A549 (cell line): ENCODE results near the gene PHRF1. TPM values are rescaled to one million over a fixed set of nuclear protein-coding genes. Genes with fewer than 3 reads are reported as not detected.
A peak's percentile ranks its signal among the peaks of the same experiment; 100 is the strongest.

Experiments
- ATAC-seq, 2 experiments: fragments of 200-7000 bp in 1 of 2; fragments of >200 bp in 1 of 2; cut with Nextera tagmentation in 1 of 2; cut with Tn5 transposase in 1 of 2; 3 replicates each; pipeline versions ENCODE4 v1.8.0 to v1.9.1; 2018 to 2020; ENCODE audit warnings: mild to moderate bottlenecking in 1 of 2, moderate library complexity in 1 of 2
- CTCF ChIA-PET: fragments of 300-600 bp; sonication (Branson Sonifier 250); formaldehyde crosslinking; extraction: SDS; loops from one replicate; lab custom pipeline; 2021; ENCODE audit warnings: antibody characterized with exemption, inconsistent platforms; lab: Yijun Ruan, JAX
- POLR2A ChIA-PET: fragments of 350-600 bp; formaldehyde crosslinking; extraction: SDS; loops from one replicate; lab custom pipeline; 2021; ENCODE audit warnings: antibody characterized with exemption, inconsistent platforms; lab: Yijun Ruan, JAX
- DNase-seq, 2 experiments: peaks; one replicate each; pipeline versions ENCODE4 v3.0.0 to v3.0.0-alpha.2; 2011 to 2016; ENCODE audit warnings: low read depth in 1 of 2, low spot score in 1 of 2
- FAIRE-seq: peaks from 2 replicates; lab custom pipeline; 2011; peaks lifted over from hg19 to GRCh38; lab: Jason Lieb, UNC
- H3K27ac ChIP-seq, 2 experiments: fragments of >200 bp; sonication (Bioruptor Twin); formaldehyde crosslinking; 3 replicates each; pipeline ENCODE4 v1.5.1; 2016 to 2017
- H3K4me1 ChIP-seq: fragments of >200 bp; sonication (Bioruptor Twin); formaldehyde crosslinking; 3 replicates; pipeline ENCODE4 v1.6.1; 2016
- H3K4me2 ChIP-seq: fragments of >200 bp; sonication (Bioruptor Twin); formaldehyde crosslinking; 3 replicates; pipeline ENCODE4 v1.6.1; 2016
- H3K4me3 ChIP-seq: fragments of >200 bp; sonication (Bioruptor Twin); formaldehyde crosslinking; 3 replicates; pipeline ENCODE4 v1.5.1; 2016
- H3K9me3 ChIP-seq: fragments of >200 bp; sonication (Bioruptor Twin); formaldehyde crosslinking; 3 replicates; pipeline ENCODE4 v1.6.1; 2016
- CBX2 ChIP-seq: fragments of 200-600 bp; sonication (generic); IDR thresholded peaks from 2 replicates; pipeline ENCODE4 v1.6.1; 2016; ENCODE audit warnings: low read depth, mild to moderate bottlenecking, borderline replicate concordance
- CEBPB ChIP-seq, 2 experiments: fragments of >200 bp in 1 of 2; sonication (Bioruptor Twin) in 1 of 2; formaldehyde crosslinking in 1 of 2; IDR thresholded peaks; 2 replicates each; pipeline ENCODE4 v1.6.1; 2012 to 2016
- ELK1 ChIP-seq: fragments of 150-350 bp; IDR thresholded peaks from 2 replicates; pipeline ENCODE4 v1.6.1; 2014; ENCODE audit warnings: low read depth, mild to moderate bottlenecking, low read length
- ESRRA ChIP-seq: fragments of 150-350 bp; IDR thresholded peaks from 2 replicates; pipeline ENCODE4 v1.6.1; 2014; ENCODE audit warnings: mild to moderate bottlenecking, low read length, borderline replicate concordance
- HOXB13 ChIP-seq: fragments of 250-450 bp; sonication (Bioruptor Pico); IDR thresholded peaks from 2 replicates; pipeline ENCODE4 v1.5.0; 2020; ENCODE audit warnings: low read depth, mild to moderate bottlenecking, moderate library complexity
- KDM5A ChIP-seq: fragments of 200-600 bp; sonication (generic); IDR thresholded peaks from 2 replicates; pipeline ENCODE4 v1.6.1; 2016; ENCODE audit warnings: antibody characterized with exemption, mild to moderate bottlenecking
- MAZ ChIP-seq: fragments of 150-350 bp; IDR thresholded peaks from 2 replicates; pipeline ENCODE4 v1.6.1; 2014; ENCODE audit warnings: antibody characterized with exemption, low read depth, low read length, borderline replicate concordance
- MYC ChIP-seq: IDR thresholded peaks from 2 replicates; pipeline ENCODE4 v1.6.1; 2012; ENCODE audit warnings: mild to moderate bottlenecking, inconsistent platforms, low read length, improper control_type of control experiment, borderline replicate concordance
- NFE2L2 ChIP-seq: fragments of 150-350 bp; conservative IDR thresholded peaks from 2 replicates; pipeline ENCODE4 v1.6.1; 2014; ENCODE audit warnings: low read length
- NR3C1 ChIP-seq: fragments of >200 bp; sonication (Bioruptor Twin); formaldehyde crosslinking; IDR thresholded peaks from 3 replicates; pipeline ENCODE4 v1.6.1; 2017
- PHF8 ChIP-seq: fragments of 200-600 bp; sonication (generic); IDR thresholded peaks from 2 replicates; pipeline ENCODE4 v1.6.1; 2016; ENCODE audit warnings: low read depth, mild to moderate bottlenecking, antibody characterized with exemption, moderate library complexity, borderline replicate concordance
- RAD21 ChIP-seq, 2 experiments: fragments of >200 bp in 1 of 2; sonication (Bioruptor Twin) in 1 of 2; formaldehyde crosslinking in 1 of 2; IDR thresholded peaks in 1 of 2; conservative IDR thresholded peaks in 1 of 2; 2 replicates in 1 of 2; 3 replicates in 1 of 2; pipeline ENCODE4 v1.6.1; 2012 to 2018; ENCODE audit warnings: inconsistent platforms in 1 of 2
- REST ChIP-seq: fragments of 200-600 bp; sonication (generic); IDR thresholded peaks from 2 replicates; pipeline ENCODE4 v1.6.1; 2016; ENCODE audit warnings: antibody characterized with exemption, mild to moderate bottlenecking, moderate library complexity
- RNF2 ChIP-seq: fragments of 200-600 bp; sonication (generic); IDR thresholded peaks from 2 replicates; pipeline ENCODE4 v1.6.1; 2016; ENCODE audit warnings: low read depth, mild to moderate bottlenecking, antibody characterized with exemption, moderate library complexity, borderline replicate concordance
- SREBF2 ChIP-seq: fragments of 450-650 bp; IDR thresholded peaks from 2 replicates; pipeline ENCODE4 v1.6.1; 2014; ENCODE audit warnings: mild to moderate bottlenecking, moderate library complexity
- WGBS: methylation state at CpG from one replicate; pipeline ENCODE4 v1.1.6; 2017; ENCODE audit errors: missing lambda C conversion rate; 5-methylcytosine and 5-hydroxymethylcytosine counted together
- polyA plus RNA-seq, 4 experiments: library from polyadenylated mRNA; depleted of rRNA in 3 of 4; stranded (reverse); fragments of >200 nt; fragmentation: RNase III in 1 of 4; extraction: RNeasy Plus Mini Kit Qiagen cat#74134 plus additional on column Dnase treatment in 1 of 4; gene quantifications; 2 replicates in 3 of 4; 3 replicates in 1 of 4; pipeline ENCODE4 v1.2.3, GENCODE V29; 2011 to 2017
- TF ChIP-seq, protein P1 (sequence below): IDR thresholded peaks from 2 replicates; pipeline ENCODE4 v1.6.1; 2012
- TF ChIP-seq, protein P2 (sequence below): IDR thresholded peaks from 2 replicates; pipeline ENCODE4 v1.6.1; 2012; ENCODE audit warnings: low read depth, borderline replicate concordance

The PHRF1 gene
- polyA plus RNA-seq, 2 of the 4 experiments (the other 2 are of a cell fraction): 10.8 to 25.3 TPM

DNA sequence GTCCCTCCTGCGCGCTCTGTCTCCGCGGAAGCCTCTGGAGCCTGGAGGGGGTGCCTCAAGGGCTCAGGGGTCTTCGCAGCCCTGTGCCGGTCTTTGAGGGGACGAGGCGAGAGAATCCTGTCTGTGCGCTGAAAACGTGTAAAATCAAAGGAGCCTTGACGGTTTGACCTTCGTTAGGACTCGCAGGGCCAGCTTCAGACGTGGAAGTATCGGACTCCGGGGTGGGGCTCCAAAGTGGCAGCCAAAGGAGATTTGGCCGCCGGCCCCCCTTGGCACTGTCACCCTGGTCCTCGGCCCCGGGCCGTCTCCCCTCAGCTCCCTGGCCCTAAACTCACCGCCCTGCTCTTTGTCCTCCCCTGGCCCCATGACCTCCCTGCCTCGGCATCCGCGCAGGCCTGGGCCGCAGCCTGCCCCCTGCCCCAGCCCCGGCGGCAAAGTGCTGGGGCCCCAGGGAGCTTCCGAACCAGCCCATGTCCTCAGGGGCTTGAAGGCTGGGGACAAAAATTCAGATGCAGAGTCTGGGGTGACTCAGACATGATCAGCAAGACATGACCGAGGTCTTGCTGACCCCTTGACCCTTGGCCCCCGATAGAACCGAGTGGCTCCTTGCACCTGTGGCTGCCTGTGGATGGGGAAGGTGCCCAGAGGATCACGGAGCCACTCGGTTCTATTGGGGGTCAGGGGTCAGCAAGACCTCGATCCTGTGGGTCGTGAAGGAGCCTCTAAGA is 6.9 kb upstream of the PHRF1 start:
- H3K9me3 ChIP-seq: no peaks in the 10 kb centered on the region
- H3K27ac ChIP-seq: peak overlapping the region; percentile 95 to 97
- ATAC-seq (no peak), DNase-seq (no peak), FAIRE-seq (no peak)
- H3K4me1 ChIP-seq: peaks cover 14% of the 10 kb centered on the region
- ChIA-PET POLR2A (interaction anchor here (1.6 kb wide), 1 partner anchor 14 kb away, joined by 4 read pairs; no protein-coding TSS in a partner anchor), CTCF (interaction anchor here (8.3 kb wide), 1 partner anchor 14 kb away, joined by 66 read pairs; no protein-coding TSS in a partner anchor)
- peak overlapping the region; percentile 98 for H3K4me2 ChIP-seq
- 81% methylated on average over 34 of the region's 36 CpGs for WGBS
- TF ChIP-seq CBX2 (no peak), PHF8 (0 out of 2 replicates have a peak, but pooled peaks have one; percentile 26), KDM5A (no peak), MAZ (no peak), SREBF2 (no peak)
- TF ChIP-seq, protein P1, sequence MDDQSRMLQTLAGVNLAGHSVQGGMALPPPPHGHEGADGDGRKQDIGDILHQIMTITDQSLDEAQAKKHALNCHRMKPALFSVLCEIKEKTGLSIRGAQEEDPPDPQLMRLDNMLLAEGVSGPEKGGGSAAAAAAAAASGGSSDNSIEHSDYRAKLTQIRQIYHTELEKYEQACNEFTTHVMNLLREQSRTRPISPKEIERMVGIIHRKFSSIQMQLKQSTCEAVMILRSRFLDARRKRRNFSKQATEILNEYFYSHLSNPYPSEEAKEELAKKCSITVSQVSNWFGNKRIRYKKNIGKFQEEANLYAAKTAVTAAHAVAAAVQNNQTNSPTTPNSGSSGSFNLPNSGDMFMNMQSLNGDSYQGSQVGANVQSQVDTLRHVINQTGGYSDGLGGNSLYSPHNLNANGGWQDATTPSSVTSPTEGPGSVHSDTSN: no peak
- peak overlapping the region; percentile 91 for H3K4me3 ChIP-seq

DNA sequence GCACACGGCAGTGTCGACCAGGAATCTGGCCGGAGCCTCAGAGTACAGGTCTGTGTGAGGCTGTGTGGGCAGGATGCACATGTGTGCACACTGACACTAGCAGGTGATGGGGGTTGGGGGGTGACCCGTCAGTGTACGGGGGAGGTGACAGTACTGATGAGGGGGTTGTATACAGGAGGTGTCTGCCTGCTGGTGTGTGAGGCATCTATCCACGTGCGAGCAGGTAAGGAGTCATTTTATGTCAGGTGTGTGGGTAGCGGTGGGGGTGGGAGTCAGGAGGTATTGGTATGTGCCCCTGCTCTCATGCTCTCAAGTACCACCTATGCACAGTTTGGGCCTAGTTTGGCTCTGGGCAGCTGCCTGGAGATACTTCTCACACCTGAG is 4.5 kb upstream of the PHRF1 start:
- H3K9me3 ChIP-seq: no peaks in the 10 kb centered on the region
- H3K27ac ChIP-seq: no peak overlapping the region
- TF ChIP-seq, protein P2, sequence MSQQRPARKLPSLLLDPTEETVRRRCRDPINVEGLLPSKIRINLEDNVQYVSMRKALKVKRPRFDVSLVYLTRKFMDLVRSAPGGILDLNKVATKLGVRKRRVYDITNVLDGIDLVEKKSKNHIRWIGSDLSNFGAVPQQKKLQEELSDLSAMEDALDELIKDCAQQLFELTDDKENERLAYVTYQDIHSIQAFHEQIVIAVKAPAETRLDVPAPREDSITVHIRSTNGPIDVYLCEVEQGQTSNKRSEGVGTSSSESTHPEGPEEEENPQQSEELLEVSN: no peak
- TF ChIP-seq REST: no peak
- TF ChIP-seq CEBPB (IDR thresholded peaks at IDR 0.05): no peak
- no peak for TF ChIP-seq MYC
- no peak for TF ChIP-seq NFE2L2
- no peak for TF ChIP-seq RAD21 (conservative IDR thresholded peaks at IDR 0.05 in 1 of 2, IDR thresholded peaks at IDR 0.05 in 1 of 2)
- TF ChIP-seq HOXB13 (CRISPR knock-in tag): no peak
- no peak for TF ChIP-seq NR3C1
- TF ChIP-seq ELK1: no peak
- no peak for TF ChIP-seq RNF2
- TF ChIP-seq ESRRA: no peak
- CTCF ChIA-PET: interaction anchor here (1.1 kb wide), 1 partner anchor 17 kb away, joined by 4 read pairs; no protein-coding TSS in a partner anchor
- H3K4me1 ChIP-seq: peaks cover 20% of the 10 kb centered on the region
- ATAC-seq (no peak), DNase-seq (no peak), FAIRE-seq (no peak)
- no peak overlapping the region for H3K4me3 ChIP-seq
- WGBS: 88% methylated on average over 8 of the region's 8 CpGs
- H3K4me2 ChIP-seq: no peak overlapping the region
- POLR2A ChIA-PET: no interaction called here
